Measurements from ENCODE around the gene APLP1. TPM values are rescaled to one million over a fixed set of nuclear protein-coding genes. Genes with fewer than 3 reads are reported as not detected.
"Not testable (repeated sequence)": the region's sequence is repeated elsewhere in the genome, so short reads cannot be mapped to it uniquely, and the experiment has no call there.

Gene APLP1
- polyA plus RNA-seq, 1 donor (not counting 4 experiments of a cell fraction or from before 2014, with no cell fraction given) = 0.50 TPM

DNA sequence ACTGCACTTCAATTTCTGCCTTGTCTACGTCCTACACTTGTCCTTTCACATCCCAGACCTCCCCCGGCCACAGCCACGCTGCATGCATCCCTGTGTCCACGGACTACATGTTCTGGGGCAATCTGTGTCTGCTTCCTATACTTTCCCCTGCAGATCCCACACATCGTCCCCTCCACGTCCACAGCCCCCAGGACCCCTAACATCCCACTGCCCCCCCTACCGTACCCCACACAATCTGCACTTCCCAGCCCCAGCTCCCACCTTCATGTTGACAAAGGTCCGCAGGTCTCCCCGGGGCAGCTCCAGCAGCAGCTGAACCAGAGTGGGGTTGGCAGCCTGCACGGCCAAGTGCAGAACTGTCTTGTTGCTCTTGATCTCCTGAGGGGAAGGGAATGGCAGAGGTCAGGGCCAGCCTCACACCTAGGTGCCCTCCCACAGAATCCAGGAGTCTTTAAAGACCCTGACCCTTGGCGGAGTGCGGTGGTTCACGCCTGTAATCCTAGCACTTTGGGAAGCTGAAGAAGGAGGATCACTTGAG lies 21.8 kb downstream of the APLP1 start:
- H2AFZ ChIP-seq (ENCODE audit: control insufficient read depth, low read length) = no peak overlapping the region
- DNase-seq (ENCODE audit: low read depth, low spot score) = no peak
- FAIRE-seq = no peak
- no peak overlapping the region for H3K27ac ChIP-seq (ENCODE audit: control insufficient read depth, insufficient read depth, low read length)
- peaks cover 15 to 32% of the 10 kb centered on the region in 2 experiments for H3K36me3 ChIP-seq (ENCODE audit: control insufficient read depth in 2 of 2, extremely low read depth in 1 of 2, insufficient read depth in 2 of 2, low read length in 2 of 2)
- no peaks in the 10 kb centered on the region for H3K4me1 ChIP-seq (ENCODE audit: control insufficient read depth, extremely low read depth, insufficient read depth, low read length)
- H3K27me3 ChIP-seq (ENCODE audit: control insufficient read depth, extremely low read depth, insufficient read depth, low read length) = no peaks in the 10 kb centered on the region
- no peak overlapping the region for H3K4me2 ChIP-seq (ENCODE audit: control insufficient read depth, extremely low read depth, insufficient read depth, low read depth, low read length)
- TF ChIP-seq, protein P1, sequence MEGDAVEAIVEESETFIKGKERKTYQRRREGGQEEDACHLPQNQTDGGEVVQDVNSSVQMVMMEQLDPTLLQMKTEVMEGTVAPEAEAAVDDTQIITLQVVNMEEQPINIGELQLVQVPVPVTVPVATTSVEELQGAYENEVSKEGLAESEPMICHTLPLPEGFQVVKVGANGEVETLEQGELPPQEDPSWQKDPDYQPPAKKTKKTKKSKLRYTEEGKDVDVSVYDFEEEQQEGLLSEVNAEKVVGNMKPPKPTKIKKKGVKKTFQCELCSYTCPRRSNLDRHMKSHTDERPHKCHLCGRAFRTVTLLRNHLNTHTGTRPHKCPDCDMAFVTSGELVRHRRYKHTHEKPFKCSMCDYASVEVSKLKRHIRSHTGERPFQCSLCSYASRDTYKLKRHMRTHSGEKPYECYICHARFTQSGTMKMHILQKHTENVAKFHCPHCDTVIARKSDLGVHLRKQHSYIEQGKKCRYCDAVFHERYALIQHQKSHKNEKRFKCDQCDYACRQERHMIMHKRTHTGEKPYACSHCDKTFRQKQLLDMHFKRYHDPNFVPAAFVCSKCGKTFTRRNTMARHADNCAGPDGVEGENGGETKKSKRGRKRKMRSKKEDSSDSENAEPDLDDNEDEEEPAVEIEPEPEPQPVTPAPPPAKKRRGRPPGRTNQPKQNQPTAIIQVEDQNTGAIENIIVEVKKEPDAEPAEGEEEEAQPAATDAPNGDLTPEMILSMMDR (optimal IDR thresholded peaks at IDR 0.05 in 1 of 3, IDR thresholded peaks at IDR 0.05 in 1 of 3, conservative IDR thresholded peaks at IDR 0.05 in 1 of 3; ENCODE audit: extremely low read depth in 1 of 3, insufficient read depth in 2 of 3, low read length in 3 of 3) = no peak
- no peak for TF ChIP-seq EZH2 (IDR thresholded peaks at IDR 0.05; ENCODE audit: low read length)
- H3K79me2 ChIP-seq (ENCODE audit: control insufficient read depth, insufficient read depth, low read length) = no peaks in the 10 kb centered on the region
- no peaks in the 10 kb centered on the region for H3K9me1 ChIP-seq (ENCODE audit: control insufficient read depth, extremely low read depth, insufficient read depth, low read length)
- no peak overlapping the region for H3K4me3 ChIP-seq (ENCODE audit: control insufficient read depth in 2 of 3, extremely low read depth in 1 of 3, insufficient read depth in 2 of 3, low read depth in 1 of 3, low read length in 3 of 3)
- no peaks in the 10 kb centered on the region for H3K9me3 ChIP-seq (ENCODE audit: control insufficient read depth, low read depth, low read length)
- no peak overlapping the region for H3K9ac ChIP-seq (ENCODE audit: control insufficient read depth, extremely low read depth, insufficient read depth, low read length)
- dilution Hi-C loops (cut with MboI; ENCODE audit: extremely low pct_ligation_motif_present, low sequenced_read_pairs) = no loop called here
- no peaks in the 10 kb centered on the region for H4K20me1 ChIP-seq (ENCODE audit: control insufficient read depth, extremely low read depth, insufficient read depth, low read length)

DNA sequence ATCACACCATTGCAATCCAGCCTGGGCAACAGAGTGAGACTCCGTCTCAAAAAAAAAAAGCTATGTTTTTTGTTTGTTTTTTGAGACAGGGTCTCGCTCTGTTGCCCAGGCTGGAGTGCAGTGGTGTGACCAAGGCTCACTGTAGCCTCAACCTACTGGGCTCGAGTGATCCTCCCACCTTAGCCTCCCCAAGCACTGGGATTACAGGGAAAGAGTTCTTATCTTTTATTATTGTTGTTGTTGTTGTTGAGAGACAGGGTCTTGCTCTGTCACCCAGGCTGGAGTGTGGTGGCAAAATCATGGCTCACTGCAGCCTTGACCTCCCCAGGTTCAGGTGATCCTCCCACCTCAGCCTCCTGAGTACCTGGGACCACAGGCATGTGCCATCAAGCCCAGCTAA lies 23.4 kb downstream of the APLP1 start:
- H3K9ac ChIP-seq (ENCODE audit: control insufficient read depth, extremely low read depth, insufficient read depth, low read length); H3K4me3 ChIP-seq (ENCODE audit: control insufficient read depth in 2 of 3, extremely low read depth in 1 of 3, insufficient read depth in 2 of 3, low read depth in 1 of 3, low read length in 3 of 3); H2AFZ ChIP-seq (ENCODE audit: control insufficient read depth, low read length); H3K27ac ChIP-seq (ENCODE audit: control insufficient read depth, insufficient read depth, low read length); H3K9me1 ChIP-seq (ENCODE audit: control insufficient read depth, extremely low read depth, insufficient read depth, low read length); dilution Hi-C loops (cut with MboI; ENCODE audit: extremely low pct_ligation_motif_present, low sequenced_read_pairs); H3K79me2 ChIP-seq (ENCODE audit: control insufficient read depth, insufficient read depth, low read length); H4K20me1 ChIP-seq (ENCODE audit: control insufficient read depth, extremely low read depth, insufficient read depth, low read length); FAIRE-seq; H3K27me3 ChIP-seq (ENCODE audit: control insufficient read depth, extremely low read depth, insufficient read depth, low read length); H3K9me3 ChIP-seq (ENCODE audit: control insufficient read depth, low read depth, low read length); H3K4me1 ChIP-seq (ENCODE audit: control insufficient read depth, extremely low read depth, insufficient read depth, low read length); H3K4me2 ChIP-seq (ENCODE audit: control insufficient read depth, extremely low read depth, insufficient read depth, low read depth, low read length); DNase-seq (ENCODE audit: low read depth, low spot score): not testable (repeated sequence)
- peaks cover 22 to 41% of the 10 kb centered on the region in 2 experiments for H3K36me3 ChIP-seq (ENCODE audit: control insufficient read depth in 2 of 2, extremely low read depth in 1 of 2, insufficient read depth in 2 of 2, low read length in 2 of 2)

DNA sequence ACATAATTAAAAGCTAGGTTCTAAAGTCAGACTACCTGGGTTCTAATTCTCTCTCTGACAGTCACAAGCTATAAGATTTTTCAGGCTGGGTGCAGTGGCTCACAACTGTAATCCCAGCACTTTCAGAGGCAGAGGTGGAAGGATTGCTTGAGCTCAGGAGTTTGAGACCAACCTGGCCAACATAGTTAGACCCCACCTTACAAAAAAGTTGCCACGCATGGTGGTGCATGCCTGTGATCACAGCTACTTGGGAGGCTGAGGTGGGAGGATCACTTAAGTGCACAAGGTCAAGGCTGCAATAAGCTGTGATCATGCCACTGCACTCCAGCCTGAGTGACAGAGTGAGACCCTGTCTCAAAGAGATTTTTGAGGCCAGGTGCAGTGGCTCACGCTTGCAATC lies 26.0 kb downstream of the APLP1 start:
- Histone ChIP-seq H3K36me3 (ENCODE audit: control insufficient read depth in 2 of 2, extremely low read depth in 1 of 2, insufficient read depth in 2 of 2, low read length in 2 of 2) (peaks cover 10 to 33% of the 10 kb centered on the region in 2 experiments), H3K27me3 (ENCODE audit: control insufficient read depth, extremely low read depth, insufficient read depth, low read length) (no peaks in the 10 kb centered on the region), H4K20me1 (ENCODE audit: control insufficient read depth, extremely low read depth, insufficient read depth, low read length) (no peaks in the 10 kb centered on the region), H3K4me2 (ENCODE audit: control insufficient read depth, extremely low read depth, insufficient read depth, low read depth, low read length) (no peak overlapping the region), H3K79me2 (ENCODE audit: control insufficient read depth, insufficient read depth, low read length) (peaks cover 19% of the 10 kb centered on the region), H3K9me1 (ENCODE audit: control insufficient read depth, extremely low read depth, insufficient read depth, low read length) (no peaks in the 10 kb centered on the region), H3K9me3 (ENCODE audit: control insufficient read depth, low read depth, low read length) (no peaks in the 10 kb centered on the region), H3K4me3 (ENCODE audit: control insufficient read depth in 2 of 3, extremely low read depth in 1 of 3, insufficient read depth in 2 of 3, low read depth in 1 of 3, low read length in 3 of 3) (no peak overlapping the region), H3K27ac (ENCODE audit: control insufficient read depth, insufficient read depth, low read length) (no peak overlapping the region), H3K9ac (ENCODE audit: control insufficient read depth, extremely low read depth, insufficient read depth, low read length) (no peak overlapping the region), H2AFZ (ENCODE audit: control insufficient read depth, low read length) (no peak overlapping the region), H3K4me1 (ENCODE audit: control insufficient read depth, extremely low read depth, insufficient read depth, low read length) (peaks cover 3% of the 10 kb centered on the region)
- dilution Hi-C loops (cut with MboI; ENCODE audit: extremely low pct_ligation_motif_present, low sequenced_read_pairs) = no loop called here
- DNase-seq (ENCODE audit: low read depth, low spot score) (no peak), FAIRE-seq (no peak)
- TF ChIP-seq, protein P1 (optimal IDR thresholded peaks at IDR 0.05 in 1 of 3, IDR thresholded peaks at IDR 0.05 in 1 of 3, conservative IDR thresholded peaks at IDR 0.05 in 1 of 3; ENCODE audit: extremely low read depth in 1 of 3, insufficient read depth in 2 of 3, low read length in 3 of 3) = no peak
- no peak for TF ChIP-seq EZH2 (IDR thresholded peaks at IDR 0.05; ENCODE audit: low read length)

All from keratinocyte (primary cell).